A172 (cell line): ENCODE measurements around the gene RAD23B. TPM values are rescaled to one million over a fixed set of nuclear protein-coding genes. Genes with fewer than 3 reads are reported as not detected.

Experiments used
- DNase-seq: peaks from one replicate; pipeline ENCODE4 v3.0.0-alpha.2; 2015; ENCODE audit warnings: low spot score
- total RNA-seq: library from RNA; depleted of rRNA; stranded (reverse); fragments of >200 nt; shearing (Covaris generic); gene quantifications from 2 replicates; pipeline ENCODE4 v1.2.3, GENCODE V29; 2014

RAD23B gene
- total RNA-seq, 1 experiment from 2014 or later, result 135 TPM

- no peak for DNase-seq
Observed at GRCh38 chr9:107334103-107334776, 51.2 kb downstream of the RAD23B start.

DNA sequence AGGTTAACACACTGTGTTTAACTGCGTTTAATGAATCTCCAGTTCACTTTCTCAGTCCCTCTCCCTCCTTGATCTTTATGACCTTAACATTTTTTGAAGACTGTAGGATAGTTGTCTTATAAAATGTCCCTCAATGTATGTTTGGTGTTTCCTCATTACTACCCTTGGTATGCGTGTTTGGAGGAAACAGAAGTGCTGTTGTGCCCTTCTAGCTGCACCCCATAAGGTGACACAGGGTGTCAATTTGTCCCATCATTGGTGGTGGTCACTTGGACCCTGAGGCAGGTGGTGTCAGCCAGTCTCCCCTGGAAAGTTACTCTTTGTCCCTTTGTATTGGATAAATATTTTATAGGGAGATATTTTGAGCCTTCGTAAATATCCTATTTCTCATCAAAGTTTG, 52.3 kb downstream of the RAD23B start:
- DNase-seq, result no peak

DNA sequence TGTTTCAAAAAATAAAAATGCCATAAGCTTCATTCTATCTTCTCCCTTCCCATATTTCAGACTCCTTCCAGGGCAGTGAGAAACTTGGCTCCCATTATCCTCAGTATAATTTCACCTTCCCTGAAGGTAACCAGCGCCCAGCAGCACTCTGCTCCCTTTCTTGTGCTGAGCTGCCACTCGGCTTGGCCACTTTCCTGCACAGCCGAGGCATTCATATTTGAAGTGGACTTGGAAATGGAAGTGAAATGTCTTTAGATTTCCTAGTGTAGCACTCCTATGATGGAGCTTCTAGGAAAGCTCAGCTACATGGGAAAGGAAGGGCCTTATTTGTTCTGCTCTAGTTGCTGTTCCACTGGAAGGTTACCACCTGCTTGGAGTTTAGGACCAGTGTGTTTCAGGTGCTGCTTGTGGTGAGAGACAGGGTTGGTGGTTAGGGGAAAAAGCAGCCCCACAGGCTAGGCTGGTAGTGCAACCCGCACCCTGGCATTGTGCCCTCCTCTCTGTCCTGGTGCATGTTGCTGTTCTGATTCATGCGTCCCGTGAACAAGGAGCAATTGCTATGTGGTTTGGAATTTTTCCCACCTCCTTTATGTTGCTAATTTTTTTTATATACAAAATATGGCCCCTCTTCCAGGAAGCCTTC, 53.8 kb downstream of the RAD23B start:
- DNase-seq, result peak; percentile 65

DNA sequence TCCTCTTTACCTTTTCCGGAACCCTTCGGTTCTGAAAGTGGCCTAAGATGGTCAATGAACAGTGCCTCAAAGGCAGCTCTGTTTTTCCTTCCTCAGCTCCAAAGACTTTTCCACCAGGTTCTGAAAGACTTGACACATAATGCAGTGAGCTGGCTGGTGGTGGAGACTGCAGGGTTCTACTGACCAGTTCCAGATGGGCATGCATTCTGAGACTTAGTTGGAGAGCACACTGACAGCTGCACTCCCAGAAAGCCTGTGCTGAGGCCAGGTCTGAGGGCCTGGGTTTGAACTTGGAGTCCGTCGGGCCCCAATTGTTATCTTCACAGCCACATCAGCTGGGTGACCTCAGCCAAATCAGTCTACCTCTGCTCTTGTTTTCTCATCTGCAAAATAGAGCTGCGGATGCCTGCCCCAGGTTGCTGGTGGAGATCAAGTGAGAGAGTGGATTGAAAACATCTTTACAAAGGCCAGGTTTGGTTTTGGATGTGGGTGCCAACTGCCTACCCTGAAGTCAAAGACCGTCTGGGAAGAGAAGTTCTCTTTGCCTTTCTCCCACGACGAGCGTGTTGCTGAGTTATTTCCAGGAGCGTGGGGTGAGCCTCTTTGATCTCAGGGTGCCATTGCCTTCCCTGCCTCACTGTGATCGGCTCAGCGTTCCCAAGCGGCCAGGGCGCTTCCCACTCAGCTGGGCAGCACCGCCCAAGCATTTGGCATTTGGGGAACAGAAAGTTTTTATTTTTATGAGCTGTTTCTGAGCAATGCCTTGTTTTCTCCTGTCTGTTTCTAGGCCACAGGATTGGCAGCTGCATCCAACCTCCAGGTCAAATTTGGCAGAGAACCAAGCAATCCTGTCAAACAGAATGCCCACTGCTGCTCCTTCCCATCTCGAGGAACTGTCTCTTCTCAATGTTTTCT, 54.9 kb downstream of the RAD23B start:
- DNase-seq, result no peak

- DNase-seq, result no peak
Observed at GRCh38 chr9:107338911-107339659, 56.0 kb downstream of the RAD23B start.

DNA sequence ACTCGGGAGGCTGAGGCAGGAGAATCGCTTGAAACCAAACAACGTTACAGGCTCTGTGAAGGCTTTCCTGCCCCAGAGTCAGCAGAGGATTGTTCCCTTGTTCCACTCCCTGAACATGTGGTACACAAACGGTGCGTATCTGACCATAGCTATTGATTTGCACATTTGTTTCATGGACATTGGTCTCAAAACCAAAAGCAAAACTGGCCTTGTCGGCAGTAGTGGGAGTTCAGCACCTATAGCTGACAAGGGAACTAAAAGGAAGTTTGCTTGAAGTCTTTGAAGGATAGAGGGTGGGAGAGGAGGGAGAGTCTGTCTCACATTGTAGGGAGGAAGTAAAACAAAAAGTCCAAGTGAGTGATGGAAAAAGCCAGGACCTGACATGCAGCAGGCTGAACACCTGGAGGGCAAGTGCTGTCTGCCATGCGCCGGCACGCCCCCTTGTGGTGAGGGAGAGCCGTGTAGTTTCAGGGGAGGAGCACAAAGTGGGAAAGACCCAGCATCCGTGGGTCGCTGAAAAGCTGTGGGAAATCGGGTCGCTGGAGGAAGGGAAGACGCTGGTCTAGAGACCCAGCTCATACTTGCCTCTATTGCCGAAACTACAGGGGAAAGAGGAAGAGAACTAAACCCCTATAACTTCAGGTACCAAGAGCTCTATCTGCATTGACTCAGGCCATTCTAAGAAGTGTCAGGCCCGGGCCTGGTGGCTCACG, 58.0 kb downstream of the RAD23B start:
- peak; percentile 58 for DNase-seq

DNA sequence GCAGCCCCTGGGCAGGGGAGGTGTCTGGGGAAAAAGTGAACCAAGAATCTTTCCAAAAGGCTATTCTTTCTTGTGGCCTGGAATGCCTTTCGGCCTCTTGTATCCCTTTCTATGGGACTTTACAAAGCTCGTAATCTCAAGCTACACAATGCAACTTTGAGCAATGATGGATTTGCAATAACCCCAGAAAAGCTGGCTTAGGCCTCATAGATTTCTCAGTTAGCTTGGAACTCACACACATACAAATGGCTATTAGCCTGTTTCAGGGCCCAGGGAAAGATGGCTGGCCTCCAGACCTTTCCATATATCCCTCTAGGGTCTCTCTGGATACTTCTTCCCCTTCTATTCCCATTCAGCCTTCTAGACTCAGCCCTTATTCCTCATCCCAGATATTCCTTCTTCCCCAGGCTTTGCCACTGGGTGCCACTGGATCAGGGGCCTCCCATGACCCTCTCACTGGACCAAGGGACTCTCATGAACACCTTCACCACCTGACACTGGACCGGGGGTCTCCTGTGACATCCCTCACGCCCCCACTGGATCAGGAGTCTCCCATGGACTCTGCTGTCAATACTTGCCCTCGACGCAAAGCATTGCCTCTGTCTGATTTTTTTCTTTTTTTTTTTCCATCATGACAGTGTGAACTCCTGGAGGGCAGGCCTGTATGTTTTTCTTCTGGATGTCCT, 59.5 kb downstream of the RAD23B start:
- no peak for DNase-seq

GRCh38 chr9:107345327-107345726, 62.2 kb downstream of the RAD23B start:
- DNase-seq, result no peak

- DNase-seq, result no peak
Observed at GRCh38 chr9:107348836-107349235, 65.8 kb downstream of the RAD23B start.

- no peak for DNase-seq
Observed at GRCh38 chr9:107350443-107350842, 67.4 kb downstream of the RAD23B start.

GRCh38 chr9:107351382-107352045, 68.4 kb downstream of the RAD23B start:
- DNase-seq, result peak; percentile 34

DNA sequence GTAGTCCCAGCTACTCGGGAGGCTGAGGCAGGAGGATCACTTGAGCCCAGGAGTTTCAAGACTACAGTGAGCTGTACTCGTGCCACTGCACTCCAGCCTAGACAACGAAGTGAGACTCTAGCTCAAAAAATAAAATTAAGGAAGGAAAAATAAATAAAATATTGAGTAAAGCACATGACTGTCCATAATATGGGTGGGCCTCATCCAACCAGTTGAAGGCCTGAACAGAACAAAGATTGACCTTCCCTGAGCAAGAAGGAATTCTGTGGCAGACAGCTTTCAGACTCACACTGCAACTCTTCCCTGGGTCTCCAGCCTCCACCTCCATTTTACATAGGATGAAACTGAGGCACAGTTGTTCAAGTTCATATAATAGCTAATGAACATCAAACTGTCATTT, 72.3 kb downstream of the RAD23B start:
- DNase-seq, result no peak

DNA sequence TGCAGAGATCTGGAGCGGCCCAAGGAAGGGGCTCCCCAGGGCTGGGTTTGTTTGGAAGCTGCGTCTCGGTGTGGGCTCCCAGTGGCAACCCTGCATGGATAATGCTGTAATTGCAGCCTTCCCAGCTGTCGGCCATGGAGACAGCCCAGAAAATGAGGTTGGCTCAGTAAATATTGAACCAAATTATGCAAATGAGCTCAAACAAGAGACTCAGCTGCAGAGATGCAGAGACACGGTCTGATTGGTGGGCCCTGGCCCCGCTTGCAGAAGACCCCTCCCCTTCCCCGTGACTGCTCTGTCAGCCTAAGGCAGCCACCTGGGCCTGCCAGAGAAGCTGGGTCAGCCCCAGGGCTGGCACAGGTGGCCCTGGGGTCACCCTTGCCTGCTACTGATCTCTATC, 75.9 kb downstream of the RAD23B start:
- no peak for DNase-seq

GRCh38 chr9:107360098-107360497, 77.0 kb downstream of the RAD23B start:
- no peak for DNase-seq

- no peak for DNase-seq
Observed at GRCh38 chr9:107361816-107362215, 78.7 kb downstream of the RAD23B start.

DNA sequence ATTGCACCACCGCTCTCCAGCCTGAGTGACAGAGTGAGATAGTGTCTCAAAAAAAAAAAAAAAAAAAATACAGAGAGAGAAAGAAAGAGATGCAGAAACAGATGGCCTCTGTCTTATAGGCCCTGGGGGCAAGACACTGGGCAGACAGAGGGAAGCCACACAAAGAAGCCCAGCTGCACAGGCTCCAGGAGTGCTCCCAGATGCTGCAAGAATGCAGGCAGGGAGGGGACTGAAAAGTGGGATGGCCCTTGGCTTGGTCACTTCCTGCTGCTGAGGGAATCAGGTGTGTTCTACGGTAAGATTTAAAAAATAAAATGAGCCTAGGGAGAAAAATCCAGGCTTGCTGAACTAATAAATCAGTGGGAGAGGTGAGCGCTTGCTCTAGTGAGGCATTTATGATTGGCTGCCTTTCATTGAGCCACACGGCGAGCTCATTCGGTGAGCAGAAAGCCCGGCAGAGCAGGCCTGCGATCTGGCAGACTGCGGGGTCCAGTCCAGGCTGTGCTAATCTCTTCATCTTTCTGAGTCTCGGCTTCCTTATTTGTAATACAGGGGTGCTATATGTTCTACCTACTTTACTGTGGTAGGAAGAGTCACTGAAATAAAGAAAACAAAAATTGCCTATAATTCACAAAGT, 80.6 kb downstream of the RAD23B start:
- DNase-seq, result no peak

DNA sequence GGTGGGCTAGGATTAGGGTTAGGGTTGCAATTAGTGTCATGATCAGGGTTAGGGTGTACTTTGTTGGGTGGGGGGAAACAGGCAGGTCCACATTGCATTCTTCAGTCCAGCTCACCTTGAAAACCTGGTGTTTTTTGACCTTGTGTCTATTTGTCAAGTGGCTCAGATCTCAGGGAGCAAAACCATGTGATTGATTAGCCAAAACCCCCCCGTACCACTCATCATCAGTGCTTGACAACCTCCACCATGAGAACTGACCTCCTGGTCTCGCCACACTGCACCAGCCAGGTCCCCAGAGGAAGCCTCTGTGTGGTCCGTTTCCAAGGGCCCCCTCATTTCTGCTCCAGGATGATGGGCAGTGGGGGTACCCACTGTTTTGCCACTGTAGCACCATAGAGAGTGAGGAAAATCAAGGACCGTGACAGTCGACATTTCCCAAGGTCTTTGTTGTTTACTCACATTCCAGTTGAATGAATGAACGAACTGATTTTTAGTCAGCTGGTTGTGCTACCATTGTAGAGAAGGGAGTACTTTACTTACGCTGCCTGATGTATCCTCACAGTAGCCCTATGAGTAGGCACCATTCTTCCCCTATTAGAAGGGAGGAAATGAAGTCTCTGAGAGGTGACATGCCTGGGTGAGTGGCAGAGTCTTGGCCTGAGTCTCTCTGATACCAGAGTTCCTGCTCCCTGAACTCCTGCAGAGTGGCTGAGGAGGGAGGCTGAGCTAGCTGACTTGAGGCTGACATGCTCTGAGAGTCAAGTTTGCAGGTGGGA, 84.8 kb downstream of the RAD23B start:
- DNase-seq, result no peak

- no peak for DNase-seq
Observed at GRCh38 chr9:107368696-107369095, 85.6 kb downstream of the RAD23B start.

GRCh38 chr9:107373809-107374208, 90.7 kb downstream of the RAD23B start:
- DNase-seq, result no peak
